ENCODE results near the gene CEP72.
"Not testable (repeated sequence)": the region's sequence is repeated elsewhere in the genome, so short reads cannot be mapped to it uniquely, and the experiment has no call there.

CEP72 gene

DNA sequence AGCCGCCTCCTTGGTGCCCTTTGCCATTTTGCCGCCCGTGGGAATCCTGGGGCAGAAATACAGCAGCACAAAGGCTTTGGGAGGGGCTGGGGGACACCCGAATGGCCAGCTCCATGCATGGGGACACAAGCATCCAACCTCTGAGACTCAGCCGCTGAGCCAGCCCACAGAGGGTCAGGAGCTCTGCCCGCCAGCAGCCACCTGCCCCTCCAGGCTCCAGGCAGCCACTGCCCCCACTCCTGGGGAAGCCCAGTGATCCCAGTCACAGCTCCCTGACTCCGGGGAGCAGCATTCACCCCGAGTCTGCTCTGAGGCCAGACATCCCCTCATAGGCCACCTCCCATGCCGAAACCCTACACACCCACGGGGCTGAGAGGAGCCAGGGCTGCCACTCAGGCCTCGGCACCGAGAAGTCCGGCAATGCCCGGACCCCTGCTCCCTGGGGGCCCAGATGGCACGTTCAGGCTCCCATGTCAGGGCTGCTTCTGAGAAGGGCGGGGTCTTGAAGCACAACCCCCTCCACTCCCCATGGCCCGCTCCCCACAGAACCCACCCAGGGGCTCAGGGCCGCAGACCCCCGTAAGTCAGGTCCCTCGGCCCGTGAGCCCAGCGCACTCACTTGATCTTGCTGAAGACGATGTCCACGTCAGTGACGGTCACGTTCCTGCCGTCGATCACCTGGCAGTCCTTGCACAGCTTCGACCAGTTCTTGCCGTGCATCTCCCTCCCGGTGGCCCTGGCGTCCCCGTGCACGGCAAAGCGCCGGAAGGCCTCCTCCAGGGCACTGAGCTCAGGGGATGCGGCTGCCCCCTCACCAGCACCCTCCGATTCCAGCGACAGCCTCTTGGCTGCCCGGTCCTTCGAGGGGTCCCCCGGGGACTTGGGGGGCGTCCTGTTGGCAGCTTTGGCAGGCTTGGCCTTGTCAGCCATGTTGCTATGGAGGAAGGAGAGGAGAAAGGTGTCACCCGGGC lies 65.3 kb downstream of the CEP72 start:
- no peak overlapping the region for H3K9ac ChIP-seq (ENCODE audit: low read length)
- H3K36me3 ChIP-seq (replicated peaks; ENCODE audit: low read depth, low read length), result no peaks in the 10 kb centered on the region
- H4K20me1 ChIP-seq (ENCODE audit: insufficient read depth, low read length), result no peaks in the 10 kb centered on the region
- no peaks in the 10 kb centered on the region for H3K4me1 ChIP-seq (ENCODE audit: low read length)
- H2AFZ ChIP-seq (ENCODE audit: low read depth, low read length), result no peak overlapping the region
- H3K4me3 ChIP-seq (ENCODE audit: low read length), result no peak overlapping the region
- no peak overlapping the region for H3K4me2 ChIP-seq (ENCODE audit: low read length)
- peaks cover 8% of the 10 kb centered on the region for H3K27me3 ChIP-seq (ENCODE audit: low read depth, low read length)
- no peak for TF ChIP-seq EZH2phosphoT487 (IDR thresholded peaks at IDR 0.05; ENCODE audit: low read depth)
- TF ChIP-seq, protein P1, sequence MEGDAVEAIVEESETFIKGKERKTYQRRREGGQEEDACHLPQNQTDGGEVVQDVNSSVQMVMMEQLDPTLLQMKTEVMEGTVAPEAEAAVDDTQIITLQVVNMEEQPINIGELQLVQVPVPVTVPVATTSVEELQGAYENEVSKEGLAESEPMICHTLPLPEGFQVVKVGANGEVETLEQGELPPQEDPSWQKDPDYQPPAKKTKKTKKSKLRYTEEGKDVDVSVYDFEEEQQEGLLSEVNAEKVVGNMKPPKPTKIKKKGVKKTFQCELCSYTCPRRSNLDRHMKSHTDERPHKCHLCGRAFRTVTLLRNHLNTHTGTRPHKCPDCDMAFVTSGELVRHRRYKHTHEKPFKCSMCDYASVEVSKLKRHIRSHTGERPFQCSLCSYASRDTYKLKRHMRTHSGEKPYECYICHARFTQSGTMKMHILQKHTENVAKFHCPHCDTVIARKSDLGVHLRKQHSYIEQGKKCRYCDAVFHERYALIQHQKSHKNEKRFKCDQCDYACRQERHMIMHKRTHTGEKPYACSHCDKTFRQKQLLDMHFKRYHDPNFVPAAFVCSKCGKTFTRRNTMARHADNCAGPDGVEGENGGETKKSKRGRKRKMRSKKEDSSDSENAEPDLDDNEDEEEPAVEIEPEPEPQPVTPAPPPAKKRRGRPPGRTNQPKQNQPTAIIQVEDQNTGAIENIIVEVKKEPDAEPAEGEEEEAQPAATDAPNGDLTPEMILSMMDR (IDR thresholded peaks at IDR 0.05; ENCODE audit: low read depth, low read length), result no peak
- H3K79me2 ChIP-seq (ENCODE audit: low read length), result no peaks in the 10 kb centered on the region
- no peaks in the 10 kb centered on the region for H3K9me3 ChIP-seq (ENCODE audit: insufficient read depth, low read length)
- no peak overlapping the region for H3K27ac ChIP-seq (ENCODE audit: low read length)

DNA sequence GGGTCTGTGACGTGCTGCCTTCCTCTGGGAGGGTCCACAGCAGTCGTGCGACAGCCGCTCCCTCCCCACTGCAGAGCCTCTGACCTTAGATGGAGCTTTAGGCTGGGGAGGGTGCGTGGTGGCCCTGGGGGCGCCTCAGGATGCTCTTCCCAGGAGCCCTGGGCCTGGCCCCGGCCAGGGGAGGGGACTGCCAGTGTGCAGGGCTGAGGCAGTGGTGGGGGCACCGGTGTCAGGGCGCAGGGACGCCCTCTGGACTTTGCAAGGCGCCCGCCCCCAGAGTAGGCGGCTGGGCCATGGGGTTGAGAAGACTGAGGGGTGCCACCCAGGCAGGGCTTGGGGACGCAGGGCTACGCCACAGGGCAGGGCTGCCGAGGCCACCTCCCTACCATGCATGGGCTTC lies 66.4 kb downstream of the CEP72 start:
- H3K36me3 ChIP-seq (replicated peaks; ENCODE audit: low read depth, low read length); H3K4me2 ChIP-seq (ENCODE audit: low read length); H4K20me1 ChIP-seq (ENCODE audit: insufficient read depth, low read length); H3K27ac ChIP-seq (ENCODE audit: low read length); H3K27me3 ChIP-seq (ENCODE audit: low read depth, low read length); H3K9me3 ChIP-seq (ENCODE audit: insufficient read depth, low read length); H3K4me1 ChIP-seq (ENCODE audit: low read length); H3K9ac ChIP-seq (ENCODE audit: low read length); H3K79me2 ChIP-seq (ENCODE audit: low read length); H2AFZ ChIP-seq (ENCODE audit: low read depth, low read length); H3K4me3 ChIP-seq (ENCODE audit: low read length): not testable (repeated sequence)

DNA sequence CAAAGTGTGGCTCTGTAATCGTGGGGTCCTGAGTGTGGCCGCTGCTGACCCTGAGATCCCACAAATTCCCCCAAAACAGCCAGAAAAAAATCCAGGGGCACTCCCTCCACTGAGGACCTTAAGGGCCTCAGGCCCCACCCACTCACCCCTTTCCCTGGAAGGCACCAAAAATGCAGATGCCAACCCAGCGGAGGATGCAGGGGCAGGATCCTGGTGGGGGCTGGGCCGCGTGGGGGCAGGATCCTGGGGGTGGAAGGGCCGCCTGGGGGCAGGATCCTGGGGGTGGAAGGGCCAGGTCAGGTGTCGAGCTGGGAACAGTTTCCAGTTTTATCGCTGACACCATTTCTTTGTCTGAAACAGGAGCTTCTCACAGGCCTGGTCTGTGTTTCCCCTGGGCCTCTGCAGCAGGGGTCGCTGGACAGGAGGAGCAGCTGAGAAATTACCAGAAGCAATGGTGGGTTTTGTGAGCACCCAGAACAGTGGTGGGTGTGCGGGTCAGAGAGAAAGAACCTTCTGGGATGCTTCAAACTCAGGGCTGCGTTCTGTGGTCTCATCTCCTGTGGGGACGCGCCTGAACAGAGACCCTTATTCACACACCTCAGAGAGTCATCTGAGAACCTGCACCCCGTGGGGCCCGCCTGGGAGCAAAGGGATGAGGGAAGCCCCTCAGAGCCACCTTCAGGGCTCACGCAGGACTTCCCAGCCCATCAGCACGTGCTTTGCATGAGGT lies 67.2 kb downstream of the CEP72 start:
- H3K36me3 ChIP-seq (replicated peaks; ENCODE audit: low read depth, low read length); H3K4me2 ChIP-seq (ENCODE audit: low read length); H4K20me1 ChIP-seq (ENCODE audit: insufficient read depth, low read length); H3K4me3 ChIP-seq (ENCODE audit: low read length); H3K27ac ChIP-seq (ENCODE audit: low read length); H3K79me2 ChIP-seq (ENCODE audit: low read length); H3K9ac ChIP-seq (ENCODE audit: low read length); H3K9me3 ChIP-seq (ENCODE audit: insufficient read depth, low read length); H3K4me1 ChIP-seq (ENCODE audit: low read length); H3K27me3 ChIP-seq (ENCODE audit: low read depth, low read length); H2AFZ ChIP-seq (ENCODE audit: low read depth, low read length): not testable (repeated sequence)

DNA sequence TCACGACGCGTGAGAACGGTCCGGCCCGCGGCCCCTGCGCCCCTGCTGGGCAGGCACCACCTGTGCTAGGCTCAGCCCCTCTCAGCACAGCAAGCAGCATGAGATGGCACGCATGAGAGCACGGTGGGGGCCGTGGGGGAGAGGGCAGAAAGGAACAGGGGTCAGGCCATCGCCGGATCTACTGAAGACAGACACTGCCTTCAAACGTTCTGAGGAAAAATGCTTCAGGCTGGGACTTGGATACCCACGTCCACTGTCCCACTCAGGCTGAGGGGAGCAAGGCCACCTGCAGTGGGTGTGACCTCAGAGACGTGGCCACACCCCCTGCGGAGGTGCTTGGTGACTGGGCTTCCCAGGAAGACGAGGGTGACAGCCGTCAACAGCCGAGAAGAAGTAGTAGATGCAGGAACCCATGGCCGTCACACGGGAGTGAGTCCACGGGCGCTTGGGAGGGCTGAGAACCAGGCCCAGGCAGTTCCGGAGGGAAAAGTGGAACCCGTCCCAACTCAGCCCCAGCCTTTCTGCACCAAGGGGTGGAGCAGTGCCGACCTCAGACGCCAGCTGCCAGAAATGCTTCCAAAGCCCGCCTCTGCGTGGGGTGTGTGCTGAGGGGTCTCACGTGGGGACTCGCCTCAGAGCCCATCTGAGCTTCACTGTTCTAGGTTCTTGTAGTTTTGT lies 68.1 kb downstream of the CEP72 start:
- not testable (repeated sequence) for H3K36me3 ChIP-seq (replicated peaks; ENCODE audit: low read depth, low read length); H3K9ac ChIP-seq (ENCODE audit: low read length); H3K9me3 ChIP-seq (ENCODE audit: insufficient read depth, low read length); H4K20me1 ChIP-seq (ENCODE audit: insufficient read depth, low read length); H3K27me3 ChIP-seq (ENCODE audit: low read depth, low read length); H3K79me2 ChIP-seq (ENCODE audit: low read length); H3K4me1 ChIP-seq (ENCODE audit: low read length); H3K4me2 ChIP-seq (ENCODE audit: low read length); H3K4me3 ChIP-seq (ENCODE audit: low read length); H3K27ac ChIP-seq (ENCODE audit: low read length); H2AFZ ChIP-seq (ENCODE audit: low read depth, low read length)

DNA sequence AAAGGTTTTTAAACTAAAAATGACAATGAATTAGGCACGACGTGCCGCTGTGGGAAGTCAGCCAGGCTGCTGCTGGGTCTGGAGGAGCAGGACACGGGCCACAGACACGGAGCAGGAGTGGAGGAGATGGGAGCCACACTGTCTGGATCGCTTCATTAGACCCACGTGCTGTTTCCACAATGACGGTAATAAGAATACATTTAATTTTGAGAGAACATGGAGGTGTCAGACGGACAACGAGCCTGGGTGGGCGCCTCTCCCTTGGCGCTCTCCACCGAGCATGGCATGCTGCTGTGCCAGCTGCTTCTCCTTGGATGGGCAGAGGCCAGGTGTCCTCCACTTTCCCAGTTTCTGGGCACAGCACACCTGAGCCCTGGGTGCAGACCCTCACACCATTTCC lies 68.7 kb downstream of the CEP72 start:
- H2AFZ ChIP-seq (ENCODE audit: low read depth, low read length); H4K20me1 ChIP-seq (ENCODE audit: insufficient read depth, low read length); H3K27ac ChIP-seq (ENCODE audit: low read length); H3K4me2 ChIP-seq (ENCODE audit: low read length); H3K79me2 ChIP-seq (ENCODE audit: low read length); H3K36me3 ChIP-seq (replicated peaks; ENCODE audit: low read depth, low read length); H3K4me1 ChIP-seq (ENCODE audit: low read length); H3K27me3 ChIP-seq (ENCODE audit: low read depth, low read length); H3K4me3 ChIP-seq (ENCODE audit: low read length); H3K9me3 ChIP-seq (ENCODE audit: insufficient read depth, low read length); H3K9ac ChIP-seq (ENCODE audit: low read length): not testable (repeated sequence)

DNA sequence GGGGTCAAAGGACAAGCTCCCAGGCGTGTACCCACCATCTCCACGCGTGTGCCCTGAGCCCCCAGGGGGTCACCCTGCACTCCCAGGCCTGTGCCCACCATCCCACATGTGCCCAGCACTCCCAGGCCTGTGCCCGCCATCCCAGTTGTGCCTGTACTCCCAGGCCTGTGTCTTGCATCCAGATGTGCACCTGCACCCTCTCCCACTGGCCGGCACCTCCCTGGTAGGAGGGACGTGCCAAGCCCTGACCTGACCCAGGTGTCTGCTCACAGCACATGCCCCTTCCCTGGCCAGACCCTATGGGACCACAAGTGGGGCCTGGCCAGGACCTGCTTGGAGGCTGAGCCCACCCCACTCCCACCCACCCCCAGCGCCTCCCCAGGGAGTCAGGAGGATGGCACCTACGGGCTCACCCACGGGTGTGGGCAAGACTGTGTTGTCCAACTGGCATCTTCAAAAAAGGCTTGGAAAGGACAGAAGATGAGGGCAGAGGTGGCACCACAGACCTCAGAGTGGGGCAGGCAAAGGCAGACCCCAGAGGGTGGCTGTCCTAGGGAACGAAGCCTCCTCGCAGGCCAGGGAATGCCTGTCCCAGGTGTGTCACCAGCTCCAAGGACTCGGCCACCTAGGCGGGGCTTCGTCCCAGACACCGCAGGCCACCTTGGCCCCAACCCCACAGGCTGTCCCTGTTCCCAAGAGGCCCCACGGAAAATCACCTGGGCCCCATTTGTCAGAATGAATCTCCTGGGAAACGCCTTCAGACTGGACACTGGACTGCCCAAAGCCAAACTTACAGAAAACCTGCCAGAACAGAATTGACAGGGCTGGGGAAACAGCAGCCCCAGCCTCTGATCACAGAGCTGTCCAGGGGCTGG lies 69.4 kb downstream of the CEP72 start:
- H3K9me3 ChIP-seq (ENCODE audit: insufficient read depth, low read length); H3K9ac ChIP-seq (ENCODE audit: low read length); H3K4me3 ChIP-seq (ENCODE audit: low read length); H3K4me2 ChIP-seq (ENCODE audit: low read length); H3K4me1 ChIP-seq (ENCODE audit: low read length); H2AFZ ChIP-seq (ENCODE audit: low read depth, low read length); H3K27me3 ChIP-seq (ENCODE audit: low read depth, low read length); H4K20me1 ChIP-seq (ENCODE audit: insufficient read depth, low read length); H3K36me3 ChIP-seq (replicated peaks; ENCODE audit: low read depth, low read length); H3K27ac ChIP-seq (ENCODE audit: low read length); H3K79me2 ChIP-seq (ENCODE audit: low read length): not testable (repeated sequence)

DNA sequence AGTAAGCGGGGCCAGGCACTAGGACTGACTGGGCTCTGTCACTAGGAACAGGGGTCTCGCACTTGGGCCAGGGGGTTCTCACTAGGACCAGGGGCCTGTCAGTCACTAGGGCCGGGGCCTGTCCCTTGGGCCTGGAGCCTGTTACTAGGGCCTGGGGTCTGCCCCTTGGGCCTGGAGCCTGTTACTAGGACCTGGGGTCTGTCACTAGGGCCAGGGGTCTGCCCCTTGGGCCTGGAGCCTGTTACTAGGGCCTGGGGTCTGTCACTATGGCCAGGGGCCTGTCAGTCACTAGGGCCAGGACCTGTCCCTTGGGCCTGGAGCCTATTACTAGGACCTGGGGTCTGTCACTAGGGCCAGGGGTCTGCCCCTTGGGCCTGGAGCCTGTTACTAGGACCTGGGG lies 70.1 kb downstream of the CEP72 start:
- H3K36me3 ChIP-seq (replicated peaks; ENCODE audit: low read depth, low read length); H3K4me2 ChIP-seq (ENCODE audit: low read length): not testable (repeated sequence)

More for the DNA sequence above, 70.1 kb downstream of the CEP72 start:
- H3K4me3 ChIP-seq (ENCODE audit: low read length); H3K27me3 ChIP-seq (ENCODE audit: low read depth, low read length); H3K9ac ChIP-seq (ENCODE audit: low read length); H3K4me1 ChIP-seq (ENCODE audit: low read length); H3K79me2 ChIP-seq (ENCODE audit: low read length); H4K20me1 ChIP-seq (ENCODE audit: insufficient read depth, low read length); H3K27ac ChIP-seq (ENCODE audit: low read length); H3K9me3 ChIP-seq (ENCODE audit: insufficient read depth, low read length); H2AFZ ChIP-seq (ENCODE audit: low read depth, low read length): not testable (repeated sequence)

Measured in OCI-LY3 (cell line).